NCI-H345 (cell line): ENCODE data around the gene MUC5AC.
"Not testable (repeated sequence)": the region's sequence is repeated elsewhere in the genome, so short reads cannot be mapped to it uniquely, and the experiment has no call there.

Experiments
- DNase-seq: peaks from one replicate; lab custom pipeline; 2025; lab: John Stamatoyannopoulos, UW

Gene MUC5AC

GRCh38 chr11:1147792-1148191 lies 10.0 kb upstream of the MUC5AC start:
- no peak for DNase-seq

- DNase-seq, result peak; percentile 22
Measured at GRCh38 chr11:1148752-1149180, 9.0 kb upstream of the MUC5AC start.

- DNase-seq, result no peak
Measured at GRCh38 chr11:1149545-1149944, 8.2 kb upstream of the MUC5AC start.

- DNase-seq, result no peak
Measured at GRCh38 chr11:1150116-1150515, 7.6 kb upstream of the MUC5AC start.

DNA sequence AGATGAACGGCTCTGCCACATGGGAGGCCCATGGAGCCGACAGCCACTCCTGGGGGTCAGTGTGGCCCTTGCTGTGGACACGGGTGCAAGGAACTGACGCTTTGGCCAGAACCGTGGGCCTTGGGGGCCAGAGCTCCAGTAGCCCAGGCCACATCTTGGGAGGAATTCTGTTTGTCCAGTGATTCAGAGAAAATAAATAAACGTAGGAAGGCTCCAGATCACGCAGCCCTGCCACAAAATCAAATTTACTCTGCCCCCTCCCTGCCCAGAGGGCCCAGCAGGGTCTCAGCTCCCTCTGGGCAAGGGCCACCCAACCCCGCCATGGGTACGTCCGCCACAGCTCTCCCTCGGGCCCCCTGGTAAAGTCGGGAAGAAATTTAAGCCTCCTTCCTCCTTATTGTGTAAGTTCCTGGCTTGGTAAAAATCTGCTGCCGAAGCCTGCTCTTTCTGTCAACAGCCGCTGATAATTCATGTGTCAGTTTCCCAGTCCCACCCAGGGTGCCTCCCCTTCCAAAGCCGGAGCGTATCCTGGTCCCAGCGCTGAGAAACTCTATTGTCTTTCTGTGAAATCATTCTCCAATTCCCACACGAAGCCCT lies 6.9 kb upstream of the MUC5AC start:
- DNase-seq, result no peak

GRCh38 chr11:1151366-1152315 lies 6.1 kb upstream of the MUC5AC start:
- no peak for DNase-seq

DNA sequence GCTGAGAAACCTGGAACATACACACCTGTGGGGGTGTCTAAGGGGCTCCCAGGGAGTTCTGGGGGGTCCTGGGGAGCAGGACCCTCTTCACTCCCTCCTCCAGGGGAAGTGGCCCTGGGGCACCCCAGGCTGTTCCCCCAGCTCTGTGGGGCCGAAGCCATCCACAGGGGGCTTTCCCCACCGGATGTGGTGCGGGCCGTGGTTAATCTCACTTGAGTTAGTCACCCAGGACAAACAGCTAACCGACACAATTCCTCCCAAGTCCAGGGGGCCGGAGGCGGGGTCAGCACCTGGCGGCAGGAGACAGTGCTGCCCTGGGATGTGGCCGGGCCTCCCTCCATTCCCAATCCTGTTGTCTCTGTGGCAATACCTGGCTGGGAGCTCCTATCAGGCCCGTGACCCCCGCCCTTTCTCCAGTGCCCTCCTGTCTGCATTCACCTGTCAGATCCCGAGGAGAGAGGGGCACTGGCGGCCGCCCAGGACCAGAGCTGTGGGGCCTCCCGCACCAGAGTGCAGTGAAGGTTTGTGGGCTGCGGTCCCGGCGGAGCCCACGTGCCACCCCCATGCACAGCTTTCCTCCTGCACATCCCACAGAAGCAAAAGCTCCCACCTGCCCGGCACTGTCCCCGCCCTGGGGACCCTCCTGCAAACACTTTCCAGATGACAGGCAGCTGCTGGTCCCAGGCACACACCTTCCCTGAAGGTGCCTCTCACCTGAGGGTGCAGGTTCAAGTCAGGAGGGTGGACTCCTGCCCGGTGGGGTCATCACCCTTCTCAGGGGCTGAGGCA lies 5.2 kb upstream of the MUC5AC start:
- DNase-seq, result no peak

DNA sequence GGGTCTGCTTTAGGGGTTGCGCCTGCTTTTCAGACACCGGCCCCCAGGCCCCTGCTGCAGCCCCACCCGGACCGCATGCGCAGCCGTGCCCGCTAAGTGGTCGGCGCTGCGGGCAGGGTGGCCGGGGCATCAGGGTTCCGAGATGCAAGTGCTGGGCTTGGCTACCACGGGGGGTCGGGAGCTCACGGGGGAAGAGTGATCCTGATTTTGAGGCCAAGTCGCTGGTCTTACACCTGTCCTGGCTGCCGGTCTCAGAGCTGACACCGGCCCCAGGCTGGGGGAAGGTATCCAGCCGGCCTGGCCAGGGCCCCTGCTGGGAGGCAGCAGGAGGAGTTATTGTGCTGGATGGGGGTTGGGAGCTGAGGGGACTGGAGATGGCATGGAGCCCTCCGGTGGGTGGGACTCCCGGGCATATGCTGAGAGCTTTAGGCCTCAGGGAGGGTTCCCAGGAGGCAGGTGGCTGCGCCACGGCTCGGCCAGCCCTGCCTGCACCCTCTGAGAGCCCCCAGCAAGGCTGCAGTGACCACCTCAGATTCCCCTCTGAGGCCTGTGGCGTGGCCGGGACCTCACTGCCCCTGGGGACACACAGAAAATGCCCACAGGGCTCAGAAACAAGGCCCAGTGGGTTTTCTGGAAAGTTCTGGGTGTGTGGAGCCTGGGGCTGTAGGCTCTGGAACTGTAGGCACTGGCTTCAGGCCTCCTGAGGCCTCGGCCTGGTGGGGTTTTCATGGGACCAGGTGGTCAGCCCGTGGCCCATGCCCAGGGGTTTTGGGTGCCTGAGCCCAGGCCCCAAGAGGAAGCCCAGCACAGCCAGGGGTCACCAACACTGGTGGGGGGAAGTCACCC lies 4.4 kb upstream of the MUC5AC start:
- DNase-seq, result peak; percentile 47

- DNase-seq, result no peak
Measured at GRCh38 chr11:1153951-1154493, 3.7 kb upstream of the MUC5AC start.

- DNase-seq, result not testable (repeated sequence)
Measured at GRCh38 chr11:1154656-1155055, 3.1 kb upstream of the MUC5AC start.

- DNase-seq, result no peak
Measured at GRCh38 chr11:1155274-1155693, 2.5 kb upstream of the MUC5AC start.

DNA sequence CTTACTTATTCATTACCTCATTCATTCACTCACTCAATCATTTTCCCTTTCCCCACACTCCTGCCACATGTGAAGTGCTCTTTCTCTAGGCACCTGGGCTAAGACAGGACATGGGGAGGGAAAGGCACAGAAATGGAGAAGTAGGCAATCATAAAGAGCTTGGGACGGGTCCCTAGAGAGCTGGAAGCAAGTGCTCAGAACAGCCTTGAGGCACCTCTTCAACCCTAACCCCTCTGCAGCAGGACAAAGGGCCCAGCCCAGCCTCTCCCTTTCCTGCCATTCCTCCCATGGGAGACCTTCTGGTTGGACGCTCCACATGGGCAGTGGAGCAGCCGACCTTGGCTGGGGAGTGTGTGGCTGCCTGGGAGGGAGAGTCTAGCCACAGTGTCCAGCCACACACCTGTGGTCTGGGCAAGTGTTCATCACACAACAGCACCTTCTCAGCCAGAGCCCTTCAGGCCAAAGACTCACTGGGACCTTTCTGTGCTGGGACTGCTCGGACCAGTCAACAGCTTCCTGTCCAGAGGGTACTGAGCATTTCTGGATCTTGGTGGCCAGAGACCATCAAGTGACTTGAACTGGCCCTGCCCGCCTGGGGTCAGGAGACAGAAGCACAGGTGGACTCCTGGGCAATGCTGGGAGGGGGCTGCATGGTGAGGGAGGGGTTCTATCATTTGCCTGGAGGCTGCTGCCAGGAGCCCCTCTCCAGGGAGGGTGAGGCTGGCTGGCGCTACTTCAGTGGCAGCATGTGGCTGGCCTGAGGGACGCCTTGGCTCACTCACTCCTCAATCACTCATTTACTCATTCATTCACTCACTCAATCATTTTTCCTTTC lies 1.0 kb upstream of the MUC5AC start:
- no peak for DNase-seq

DNA sequence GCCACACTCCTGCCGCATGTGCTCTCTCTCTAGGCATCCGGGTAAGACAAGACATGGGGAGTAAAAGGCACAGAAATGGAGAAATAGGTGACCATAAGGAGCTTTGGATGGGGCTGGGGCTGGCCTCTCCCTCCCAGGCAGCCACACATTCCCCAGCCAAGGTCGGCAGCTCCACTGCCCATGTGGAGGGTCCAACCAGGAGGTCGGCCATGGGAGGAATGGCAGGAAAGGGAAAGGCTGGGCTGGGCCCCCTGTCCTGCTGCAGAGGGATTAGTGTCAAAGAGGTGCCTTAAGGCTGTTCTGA lies 460 bp upstream of the MUC5AC start:
- no peak for DNase-seq

DNA sequence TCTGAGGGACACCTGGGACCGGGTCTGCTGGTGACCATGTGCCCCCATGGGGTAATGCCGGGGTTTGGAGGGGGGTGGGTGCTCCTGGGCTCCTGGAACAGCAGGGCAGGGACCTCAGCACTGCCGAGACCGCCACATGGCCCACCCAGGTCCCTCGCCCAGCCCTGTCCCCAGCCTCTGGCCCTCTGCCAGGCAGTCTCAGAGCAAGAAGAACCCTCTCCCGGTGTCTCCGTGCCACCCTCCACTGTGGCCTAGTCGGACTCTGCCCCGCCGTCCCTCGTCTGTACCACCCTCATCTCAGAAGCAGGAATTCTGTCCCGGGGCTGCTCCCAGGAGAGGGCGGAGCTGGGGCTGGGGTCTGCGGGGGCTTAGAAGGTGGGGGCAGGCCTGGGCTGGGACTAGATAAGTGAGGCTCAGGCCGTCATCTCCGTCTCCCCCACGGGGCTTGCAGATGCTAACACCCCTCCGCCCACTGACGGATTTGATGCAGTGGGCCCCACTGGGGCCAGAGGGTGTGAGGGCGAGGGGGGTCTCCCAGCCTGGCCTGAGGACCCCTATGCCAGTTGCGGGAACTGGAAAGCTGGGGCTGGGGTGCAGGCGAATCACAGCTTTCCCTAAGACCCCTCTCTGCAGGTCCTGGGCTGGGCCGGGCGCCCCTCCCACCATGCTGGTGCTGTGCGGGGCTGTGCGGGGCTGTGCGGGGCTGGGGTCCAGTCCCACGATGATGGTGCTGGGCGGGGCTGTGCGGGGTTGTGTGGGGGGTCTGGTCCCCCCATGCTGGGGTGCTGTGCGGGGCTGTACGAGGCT lies 1.1 kb downstream of the MUC5AC start:
- no peak for DNase-seq

DNA sequence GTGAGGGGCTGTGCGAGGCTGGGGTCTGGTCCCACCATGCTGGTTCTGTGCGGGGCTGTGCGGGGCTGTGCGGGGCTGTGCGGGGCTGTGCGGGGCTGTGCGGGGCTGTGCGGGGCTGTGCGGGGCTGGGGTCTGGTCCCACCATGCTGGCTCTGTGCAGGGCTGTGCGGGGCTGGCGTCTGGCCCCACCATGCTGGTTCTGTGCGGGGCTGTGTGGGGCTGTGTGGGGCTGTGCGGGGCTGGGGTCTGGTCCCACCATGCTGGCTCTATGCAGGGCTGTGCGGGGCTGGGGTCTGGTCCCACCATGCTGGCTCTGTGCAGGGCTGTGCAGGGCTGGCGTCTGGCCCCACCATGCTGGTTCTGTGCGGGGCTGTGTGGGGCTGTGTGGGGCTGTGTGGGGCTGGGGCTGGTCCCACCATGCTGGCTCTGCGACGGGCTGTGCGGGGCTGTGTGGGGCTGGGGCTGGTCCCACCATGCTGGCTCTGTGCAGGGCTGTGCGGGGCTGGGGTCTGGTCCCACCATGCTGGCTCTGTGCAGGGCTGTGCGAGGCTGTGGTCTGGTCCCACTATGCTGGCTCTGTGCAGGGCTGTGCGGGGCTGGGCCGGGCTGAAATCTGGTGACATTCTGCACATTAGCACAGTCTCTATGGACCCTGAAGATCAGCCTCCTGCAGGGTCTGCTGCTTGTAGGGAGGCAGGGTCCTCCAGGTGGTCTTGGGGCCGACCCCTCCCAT lies 1.9 kb downstream of the MUC5AC start:
- not testable (repeated sequence) for DNase-seq

DNA sequence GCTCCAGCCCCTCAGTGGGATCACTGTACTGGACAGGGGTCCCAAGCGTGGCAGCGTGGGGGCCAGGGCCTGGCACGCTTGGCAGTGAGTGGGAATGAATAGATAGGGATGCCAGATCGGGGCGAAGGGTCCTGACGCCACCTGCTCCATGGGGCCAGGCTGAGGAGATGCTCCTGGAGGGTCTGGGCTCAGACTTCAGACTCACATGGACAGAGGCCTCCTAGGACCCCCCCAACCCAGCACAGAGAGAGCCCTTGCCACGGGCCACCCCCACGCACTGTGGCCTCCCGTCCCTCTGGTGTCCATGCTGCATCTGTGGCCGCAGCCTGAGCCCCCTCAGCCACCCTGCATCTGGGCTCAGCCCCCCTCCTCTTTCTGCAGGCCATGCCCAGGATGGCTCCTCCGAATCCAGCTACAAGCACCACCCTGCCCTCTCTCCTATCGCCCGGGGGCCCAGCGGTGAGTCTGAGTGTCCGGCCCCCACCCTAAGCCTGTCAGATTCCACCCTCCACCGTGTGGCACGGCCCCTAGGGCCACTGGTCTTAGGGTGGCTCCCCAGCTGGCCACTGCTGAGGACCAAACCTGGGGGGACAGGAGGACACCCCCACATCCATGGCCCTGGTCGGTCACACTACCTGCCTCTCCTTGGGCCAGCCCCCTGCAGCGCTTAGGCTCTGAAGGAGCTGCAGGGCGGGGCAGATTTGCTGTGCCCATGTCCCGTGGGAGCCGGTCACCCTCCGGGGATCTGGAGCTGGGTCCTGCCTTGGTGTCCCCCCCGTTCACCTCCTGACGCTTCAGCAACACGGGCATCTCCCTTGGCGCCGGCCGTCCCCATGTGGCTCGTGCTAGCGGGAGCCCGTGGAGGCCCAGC lies 2.7 kb downstream of the MUC5AC start:
- no peak for DNase-seq

DNA sequence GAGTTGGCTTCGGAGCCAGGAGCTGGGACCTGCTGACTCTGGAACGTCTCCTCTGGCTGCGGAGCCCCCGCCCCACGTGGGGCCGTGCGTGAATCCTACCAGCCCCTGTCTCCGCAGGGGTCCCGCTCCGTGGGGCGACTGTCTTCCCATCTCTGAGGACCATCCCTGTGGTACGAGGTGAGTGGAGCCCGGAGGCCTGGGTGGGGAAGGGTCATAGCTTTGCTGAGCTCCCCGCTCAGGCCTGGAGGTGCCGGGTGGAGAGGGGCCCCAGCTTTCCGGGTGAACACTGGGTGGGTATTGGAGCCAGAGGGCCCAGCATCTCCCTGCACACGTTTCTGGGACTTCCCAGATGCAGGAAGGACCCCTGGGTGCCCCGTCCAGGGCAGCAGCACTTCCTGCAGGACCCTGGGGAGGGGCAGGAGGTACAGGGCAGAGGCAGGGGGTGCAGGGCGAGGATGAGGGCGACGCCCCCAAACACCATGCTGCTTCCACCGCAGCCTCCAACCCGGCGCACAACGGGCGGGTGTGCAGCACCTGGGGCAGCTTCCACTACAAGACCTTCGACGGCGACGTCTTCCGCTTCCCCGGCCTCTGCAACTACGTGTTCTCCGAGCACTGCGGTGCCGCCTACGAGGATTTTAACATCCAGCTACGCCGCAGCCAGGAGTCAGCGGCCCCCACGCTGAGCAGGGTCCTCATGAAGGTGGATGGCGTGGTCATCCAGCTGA lies 3.8 kb downstream of the MUC5AC start:
- no peak for DNase-seq

DNA sequence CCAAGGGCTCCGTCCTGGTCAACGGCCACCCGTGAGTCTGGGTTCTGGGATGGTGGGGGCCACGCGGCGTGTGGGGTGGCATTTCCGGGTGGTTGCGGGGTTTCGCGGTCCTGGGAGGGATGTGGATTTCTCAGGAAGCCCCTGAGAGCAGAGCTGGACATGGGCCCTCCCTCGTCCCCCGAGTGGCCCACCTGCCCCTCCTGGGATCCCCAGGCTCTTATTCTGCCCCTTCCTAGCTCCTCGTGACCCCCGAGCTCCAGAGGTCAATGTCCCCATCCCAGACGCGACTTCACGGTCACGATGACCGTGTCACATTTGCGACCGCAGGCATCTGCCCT lies 4.4 kb downstream of the MUC5AC start:
- DNase-seq, result no peak
